Measurements from ENCODE around the gene NRXN3.

- TF ChIP-seq CTCF (IDR thresholded peaks at IDR 0.05; ENCODE audit: poor library complexity, severe bottlenecking) (no peak), EZH2 (IDR thresholded peaks at IDR 0.05; ENCODE audit: borderline replicate concordance, insufficient read depth, low read length, poor library complexity, severe bottlenecking) (no peak), RAD21 (conservative IDR thresholded peaks at IDR 0.05) (no peak), EP300 (conservative IDR thresholded peaks at IDR 0.05; ENCODE audit: poor library complexity, severe bottlenecking) (no peak), MXI1 (conservative IDR thresholded peaks at IDR 0.05; ENCODE audit: poor library complexity, severe bottlenecking) (no peak), POLR2AphosphoS5 (IDR thresholded peaks at IDR 0.05) (no peak), TAF1 (IDR thresholded peaks at IDR 0.05; ENCODE audit: low read depth) (no peak)
- TF ChIP-seq, protein P1, sequence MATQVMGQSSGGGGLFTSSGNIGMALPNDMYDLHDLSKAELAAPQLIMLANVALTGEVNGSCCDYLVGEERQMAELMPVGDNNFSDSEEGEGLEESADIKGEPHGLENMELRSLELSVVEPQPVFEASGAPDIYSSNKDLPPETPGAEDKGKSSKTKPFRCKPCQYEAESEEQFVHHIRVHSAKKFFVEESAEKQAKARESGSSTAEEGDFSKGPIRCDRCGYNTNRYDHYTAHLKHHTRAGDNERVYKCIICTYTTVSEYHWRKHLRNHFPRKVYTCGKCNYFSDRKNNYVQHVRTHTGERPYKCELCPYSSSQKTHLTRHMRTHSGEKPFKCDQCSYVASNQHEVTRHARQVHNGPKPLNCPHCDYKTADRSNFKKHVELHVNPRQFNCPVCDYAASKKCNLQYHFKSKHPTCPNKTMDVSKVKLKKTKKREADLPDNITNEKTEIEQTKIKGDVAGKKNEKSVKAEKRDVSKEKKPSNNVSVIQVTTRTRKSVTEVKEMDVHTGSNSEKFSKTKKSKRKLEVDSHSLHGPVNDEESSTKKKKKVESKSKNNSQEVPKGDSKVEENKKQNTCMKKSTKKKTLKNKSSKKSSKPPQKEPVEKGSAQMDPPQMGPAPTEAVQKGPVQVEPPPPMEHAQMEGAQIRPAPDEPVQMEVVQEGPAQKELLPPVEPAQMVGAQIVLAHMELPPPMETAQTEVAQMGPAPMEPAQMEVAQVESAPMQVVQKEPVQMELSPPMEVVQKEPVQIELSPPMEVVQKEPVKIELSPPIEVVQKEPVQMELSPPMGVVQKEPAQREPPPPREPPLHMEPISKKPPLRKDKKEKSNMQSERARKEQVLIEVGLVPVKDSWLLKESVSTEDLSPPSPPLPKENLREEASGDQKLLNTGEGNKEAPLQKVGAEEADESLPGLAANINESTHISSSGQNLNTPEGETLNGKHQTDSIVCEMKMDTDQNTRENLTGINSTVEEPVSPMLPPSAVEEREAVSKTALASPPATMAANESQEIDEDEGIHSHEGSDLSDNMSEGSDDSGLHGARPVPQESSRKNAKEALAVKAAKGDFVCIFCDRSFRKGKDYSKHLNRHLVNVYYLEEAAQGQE (IDR thresholded peaks at IDR 0.05; ENCODE audit: borderline replicate concordance), result no peak
These were observed 839.1 kb downstream of the NRXN3 start for GRCh38 chr14:79009286-79009685.
